ENCODE data around the gene SRM. TPM values are rescaled to one million over a fixed set of nuclear protein-coding genes. Genes with fewer than 3 reads are reported as not detected.
A peak's percentile ranks its signal among the peaks of the same experiment; 100 is the strongest.

The SRM gene
- total and polyA plus RNA-seq, 2 of the 13 experiments (the other 11 are each of a cell fraction or from before 2014, with no cell fraction given) = 27.9 to 31.8 TPM

DNA sequence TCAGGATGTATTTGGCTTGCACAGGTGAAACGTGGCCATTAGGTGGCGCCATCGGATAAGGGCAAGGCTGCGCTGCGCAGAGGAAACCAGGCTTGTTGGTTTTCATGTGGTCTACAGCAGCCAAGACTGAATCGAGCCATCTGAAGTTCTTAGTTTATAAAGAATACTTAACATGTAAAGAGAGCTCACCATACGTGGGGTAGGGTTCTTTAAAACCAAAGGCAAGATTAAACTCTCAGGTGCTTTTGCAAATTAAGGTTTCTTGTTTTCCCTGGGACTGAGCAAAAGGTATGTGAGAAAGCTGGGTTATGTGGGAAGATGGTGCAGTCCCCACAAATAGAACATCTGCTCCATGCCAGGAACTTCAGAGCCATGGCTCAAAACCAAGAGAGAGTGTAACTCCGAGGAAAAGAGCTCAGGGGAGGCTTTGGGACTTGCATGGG, 22.1 kb downstream of the SRM start (continued):
- TF ChIP-seq ZNF331 (CRISPR knock-in tag; IDR thresholded peaks at IDR 0.05) (peak; percentile 71; the same call in 1 of the 2 replicates), ZNF615 (CRISPR knock-in tag; IDR thresholded peaks at IDR 0.05; ENCODE audit: borderline replicate concordance) (no peak), ASH2L (IDR thresholded peaks at IDR 0.05; ENCODE audit: insufficient read length, low read depth, low read length) (no peak), MED1 (CRISPR knock-in tag; IDR thresholded peaks at IDR 0.05) (no peak), SP4 (CRISPR knock-in tag; IDR thresholded peaks at IDR 0.05) (no peak), ZNF317 (CRISPR knock-in tag; IDR thresholded peaks at IDR 0.05) (no peak), DNMT3B (CRISPR knock-in tag; conservative IDR thresholded peaks at IDR 0.05) (no peak), SALL2 (CRISPR knock-in tag; IDR thresholded peaks at IDR 0.05) (no peak), ATF7 (IDR thresholded peaks at IDR 0.05) (no peak), ATF7 (CRISPR knock-in tag; IDR thresholded peaks at IDR 0.05) (no peak), FOXP1 (IDR thresholded peaks at IDR 0.05) (no peak), FOXP1 (CRISPR knock-in tag; IDR thresholded peaks at IDR 0.05) (no peak), RARG (CRISPR knock-in tag; IDR thresholded peaks at IDR 0.05; ENCODE audit: low read depth) (no peak), YEATS4 (CRISPR knock-in tag; IDR thresholded peaks at IDR 0.05; ENCODE audit: borderline replicate concordance) (no peak), NCOA2 (CRISPR knock-in tag; IDR thresholded peaks at IDR 0.05) (no peak), MBNL3 (CRISPR knock-in tag; conservative IDR thresholded peaks at IDR 0.05) (no peak), MAFF (IDR thresholded peaks at IDR 0.05; ENCODE audit: low read depth, low read length) (no peak), PTBP1 (IDR thresholded peaks at IDR 0.05; ENCODE audit: low read depth, low read length, poor library complexity, severe bottlenecking) (no peak), PHF21A (CRISPR knock-in tag; IDR thresholded peaks at IDR 0.05) (no peak)
- TF ChIP-seq, protein P1, sequence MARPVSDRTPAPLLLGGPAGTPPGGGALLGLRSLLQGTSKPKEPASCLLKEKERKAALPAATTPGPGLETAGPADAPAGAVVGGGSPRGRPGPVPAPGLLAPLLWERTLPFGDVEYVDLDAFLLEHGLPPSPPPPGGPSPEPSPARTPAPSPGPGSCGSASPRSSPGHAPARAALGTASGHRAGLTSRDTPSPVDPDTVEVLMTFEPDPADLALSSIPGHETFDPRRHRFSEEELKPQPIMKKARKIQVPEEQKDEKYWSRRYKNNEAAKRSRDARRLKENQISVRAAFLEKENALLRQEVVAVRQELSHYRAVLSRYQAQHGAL (CRISPR knock-in tag; IDR thresholded peaks at IDR 0.05; ENCODE audit: not compliant biosample characterization) = no peak
- TF ChIP-seq, protein P2, sequence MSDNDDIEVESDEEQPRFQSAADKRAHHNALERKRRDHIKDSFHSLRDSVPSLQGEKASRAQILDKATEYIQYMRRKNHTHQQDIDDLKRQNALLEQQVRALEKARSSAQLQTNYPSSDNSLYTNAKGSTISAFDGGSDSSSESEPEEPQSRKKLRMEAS (IDR thresholded peaks at IDR 0.05) = no peak; the same call in 1 of the 2 replicates
